GM12892 (cell line): ENCODE measurements around the gene SPAG4.

Experiments
- POLR2AphosphoS5 ChIP-seq: IDR thresholded peaks from 2 replicates; pipeline ENCODE4 v1.6.1; 2011; ENCODE audit warnings: low read depth, low read length, control low read depth
- TAF1 ChIP-seq: IDR thresholded peaks from 2 replicates; pipeline ENCODE4 v1.6.1; 2011; ENCODE audit warnings: low read depth, mild to moderate bottlenecking, control low read depth, low read length, borderline replicate concordance

- TF ChIP-seq TAF1 (no peak), POLR2AphosphoS5 (no peak)
Observed at GRCh38 chr20:35600176-35600992, 15.2 kb upstream of the SPAG4 start.
